HPDE6-E6E7 (cell line): ENCODE measurements around the gene FOXD2.
A peak's percentile ranks its signal among the peaks of the same experiment; 100 is the strongest.

ENCODE experiments used
- DNase-seq: peaks from one replicate; pipeline ENCODE4 v3.0.0; 2011; ENCODE audit warnings: missing footprints; ENCODE audit errors: extremely low spot score

FOXD2 gene

DNA sequence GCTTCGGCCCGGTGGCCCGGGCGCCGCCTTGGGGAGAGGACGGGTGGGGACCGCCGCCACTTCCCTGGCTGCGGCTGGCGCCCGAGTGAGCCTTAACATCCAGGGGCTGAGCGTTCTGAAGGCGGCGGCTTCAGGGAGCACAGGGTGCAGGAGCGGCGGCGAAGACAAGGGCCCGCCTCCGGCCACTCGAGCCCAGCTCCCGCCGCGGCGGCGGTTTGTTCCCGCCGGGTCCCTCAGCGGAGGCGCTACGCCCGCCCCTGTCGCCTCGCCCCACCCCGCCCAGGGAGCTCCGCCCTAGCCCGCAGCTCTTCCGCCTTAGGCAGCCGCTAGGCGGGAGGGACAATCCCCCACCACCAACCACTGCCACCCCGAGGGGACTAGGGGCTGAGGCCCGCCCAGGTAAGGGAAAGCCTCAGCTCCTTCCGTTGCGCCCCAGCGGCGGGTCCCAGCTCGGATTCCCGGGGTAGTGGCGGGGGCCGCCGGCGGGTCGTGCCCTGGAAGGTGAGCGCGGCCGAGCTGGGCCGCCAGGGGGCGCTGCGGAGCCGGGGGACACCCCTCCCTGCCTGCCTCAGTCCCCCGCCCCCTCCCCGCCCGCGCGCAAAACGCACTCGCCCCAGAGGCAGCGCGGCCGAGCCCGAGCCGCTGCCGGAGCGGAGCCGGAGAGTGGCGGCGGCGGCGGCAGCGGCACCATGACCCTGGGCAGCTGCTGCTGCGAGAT is at the start of gene FOXD2:
TSS of gene FOXD2 (plus strand) at position 598 of the 718 bp plus-strand sequence. CDS start at position 690, 92 bp downstream.
- peak; percentile 85 for DNase-seq

DNA sequence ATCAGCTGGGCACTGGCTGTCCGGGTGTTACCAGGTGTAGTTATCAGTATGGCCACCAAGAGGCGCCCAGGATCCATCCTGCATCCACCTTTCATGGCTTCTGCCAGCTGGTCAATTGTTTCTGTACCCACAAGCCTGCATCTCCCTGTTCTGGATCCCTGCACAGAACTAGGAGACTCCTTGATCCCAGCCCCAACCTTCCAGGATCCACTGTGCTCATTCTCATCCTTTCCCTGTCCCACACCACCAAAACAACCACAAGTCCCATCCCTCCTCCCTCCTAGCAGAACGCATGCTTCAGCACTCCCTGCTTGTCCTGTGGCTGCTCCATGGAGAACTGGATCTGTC is 49.0 kb upstream of the FOXD2 start:
- peak; percentile 84 for DNase-seq

DNA sequence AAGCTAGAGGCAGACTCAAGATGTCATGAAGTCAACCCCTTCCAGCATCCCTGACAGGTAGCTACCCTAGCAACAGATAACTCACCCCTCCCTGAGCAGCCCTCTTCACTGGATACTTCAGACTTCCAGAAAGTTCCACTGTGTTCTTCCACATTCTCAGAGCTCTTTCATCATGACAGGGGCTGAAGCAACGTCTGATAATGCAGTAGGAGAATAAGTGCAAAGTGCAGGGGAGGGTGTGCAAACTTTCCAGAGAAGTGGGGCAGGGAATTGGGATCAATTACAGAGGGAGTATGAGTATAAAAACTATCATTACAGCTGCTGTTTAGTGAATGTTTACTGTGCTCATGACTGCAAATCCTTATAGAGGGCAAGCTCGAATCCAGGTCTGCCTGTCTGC is 48.1 kb upstream of the FOXD2 start:
- DNase-seq = no peak

DNA sequence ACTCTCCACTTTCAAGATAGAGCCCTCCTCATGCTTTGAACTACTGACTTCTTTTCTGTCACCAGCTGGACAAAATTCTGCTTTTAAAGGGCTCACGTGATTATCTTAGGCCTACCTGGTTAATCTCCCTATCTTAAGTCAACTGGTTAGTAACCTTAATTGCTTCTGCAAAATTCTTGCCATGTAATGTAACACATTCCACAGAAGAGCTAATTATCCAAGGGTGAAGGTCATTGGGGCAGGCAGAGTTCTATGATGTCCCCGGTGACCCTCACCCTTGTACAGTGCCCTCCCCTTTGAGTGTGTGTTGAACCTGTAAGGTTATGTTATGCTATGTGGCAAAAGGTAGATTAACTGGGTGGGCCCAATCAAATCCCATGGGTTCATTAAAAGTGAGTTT is 47.0 kb upstream of the FOXD2 start:
- no peak for DNase-seq

DNA sequence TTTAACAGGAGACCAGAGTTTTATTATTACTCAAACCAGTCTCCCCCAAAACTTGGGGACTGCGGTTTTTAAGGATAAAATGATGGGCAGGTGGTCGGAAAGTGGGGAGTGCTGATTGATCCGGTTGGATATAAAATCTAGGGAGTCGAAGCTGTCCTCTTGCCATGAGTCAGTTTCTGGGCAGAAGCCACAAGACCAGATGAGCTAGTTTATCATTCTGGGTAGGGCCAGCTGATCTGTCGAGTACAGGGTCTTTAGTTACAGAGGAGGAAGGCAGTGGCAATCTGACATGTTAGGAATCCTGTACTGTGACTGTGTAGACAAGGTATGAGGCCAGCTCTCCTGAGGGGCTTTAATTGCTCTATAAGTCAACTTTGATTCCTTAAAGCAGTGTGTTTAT is 44.7 kb upstream of the FOXD2 start:
- DNase-seq = no peak

DNA sequence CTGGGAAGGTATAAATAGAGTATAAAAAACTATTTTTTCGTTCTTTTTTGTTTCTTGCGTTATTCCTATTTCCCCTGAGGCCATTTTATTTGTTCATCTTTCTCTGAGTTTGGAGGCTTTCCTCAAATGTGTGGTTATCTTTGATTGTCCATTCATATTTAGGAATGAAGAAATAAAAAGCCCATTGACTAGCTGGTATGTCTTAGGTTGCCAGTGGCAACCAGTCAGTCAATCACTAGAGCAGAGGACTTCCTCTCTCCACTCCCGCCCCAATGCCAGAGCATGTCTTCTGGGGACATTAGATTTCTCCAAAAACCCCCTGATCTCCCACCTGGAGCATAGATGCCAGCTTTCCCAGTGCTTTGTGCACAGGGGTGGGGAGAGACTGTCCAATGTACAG is 42.4 kb upstream of the FOXD2 start:
- DNase-seq = no peak

DNA sequence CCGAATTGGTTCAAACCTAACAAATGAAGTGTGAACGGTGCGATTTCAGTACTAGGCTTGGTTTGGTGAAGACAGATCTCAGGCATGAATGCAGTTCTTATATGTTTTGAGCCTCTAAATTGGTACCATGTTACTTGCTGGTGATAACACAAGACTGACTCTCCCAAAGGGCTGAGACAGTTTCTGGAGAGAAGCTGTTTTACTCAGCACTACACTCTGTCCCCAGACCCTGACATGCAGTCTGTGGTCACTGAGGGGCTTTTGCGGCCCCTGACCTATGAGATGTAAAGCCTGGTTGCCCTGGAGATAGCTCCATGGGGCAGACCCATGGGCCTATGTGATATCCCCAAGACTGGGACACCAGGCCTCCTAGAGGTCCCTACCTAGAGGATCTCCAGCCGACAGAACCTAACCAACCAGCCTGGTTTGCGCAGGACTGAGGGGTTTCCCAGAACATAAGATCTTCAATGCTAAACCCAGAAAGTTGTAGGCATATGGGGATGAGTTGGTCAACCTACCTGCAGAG is 41.1 kb upstream of the FOXD2 start:
- no peak for DNase-seq

DNA sequence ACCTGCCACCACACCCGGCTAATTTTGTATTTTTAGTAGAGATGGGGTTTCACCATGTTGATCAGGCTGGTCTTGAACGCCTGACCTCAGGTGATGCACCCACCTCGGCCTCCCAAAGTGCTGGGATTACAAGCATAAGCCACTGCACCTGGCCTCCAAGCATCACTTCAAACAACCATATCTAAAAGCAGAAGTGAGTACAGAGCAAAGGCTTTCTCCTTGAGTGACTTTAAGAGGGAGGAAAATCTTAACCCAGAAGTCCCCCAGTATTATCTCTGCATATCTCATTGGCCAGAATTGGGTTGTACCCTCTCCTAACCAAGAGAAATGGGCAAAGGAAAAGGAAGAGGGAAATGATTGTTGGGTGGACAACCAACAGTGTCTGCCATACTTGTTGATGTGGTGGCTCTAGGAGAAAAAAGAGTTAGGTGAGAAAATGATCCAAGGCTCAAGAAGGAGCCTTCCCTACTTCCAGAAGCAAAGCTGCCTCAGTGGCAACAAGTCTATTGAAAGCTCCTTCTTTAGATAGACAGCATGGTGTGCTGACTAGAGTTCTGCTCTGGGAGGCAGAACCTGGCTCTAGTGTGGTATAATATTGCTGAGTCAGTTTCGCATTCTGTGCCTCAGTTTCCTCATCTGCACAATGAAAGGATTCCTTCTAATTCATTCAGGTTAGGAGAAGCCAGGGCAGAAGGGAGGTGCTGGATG is 38.6 kb upstream of the FOXD2 start:
- DNase-seq = no peak

DNA sequence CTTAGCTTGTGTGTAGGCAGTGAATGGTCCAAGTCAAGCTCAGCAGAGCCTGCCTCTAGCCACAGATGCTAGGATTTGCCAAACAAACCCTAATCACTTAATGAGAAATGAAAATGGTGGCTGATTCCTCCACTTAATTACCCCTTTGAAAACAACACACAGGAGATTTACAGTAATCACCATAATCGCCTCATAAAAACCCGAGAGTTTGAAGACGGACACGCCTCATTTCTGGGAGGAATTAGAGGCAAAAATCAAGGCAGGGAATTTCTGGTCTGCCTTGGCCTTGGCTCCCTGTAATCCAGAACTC is 38.0 kb upstream of the FOXD2 start:
- no peak for DNase-seq

DNA sequence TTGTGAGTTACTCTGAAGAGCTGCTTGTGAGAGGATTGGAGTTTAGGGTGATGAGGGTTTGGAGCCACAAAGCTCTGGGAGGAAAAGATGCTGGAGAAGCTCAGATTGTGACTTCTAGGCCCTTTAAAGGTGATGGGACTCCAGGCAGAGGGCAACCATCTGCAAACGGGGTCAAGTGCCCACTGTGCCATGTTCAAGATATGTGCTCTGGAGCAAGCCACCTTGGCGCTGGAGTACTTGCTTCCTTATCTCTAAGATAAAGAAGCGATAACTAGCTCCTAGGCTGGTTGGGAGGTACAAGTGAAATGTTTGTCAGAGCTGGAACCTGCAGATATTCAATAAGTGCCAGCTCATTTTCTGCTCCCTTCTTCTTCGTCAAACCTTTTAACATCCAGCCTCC is 36.1 kb upstream of the FOXD2 start:
- DNase-seq = no peak

DNA sequence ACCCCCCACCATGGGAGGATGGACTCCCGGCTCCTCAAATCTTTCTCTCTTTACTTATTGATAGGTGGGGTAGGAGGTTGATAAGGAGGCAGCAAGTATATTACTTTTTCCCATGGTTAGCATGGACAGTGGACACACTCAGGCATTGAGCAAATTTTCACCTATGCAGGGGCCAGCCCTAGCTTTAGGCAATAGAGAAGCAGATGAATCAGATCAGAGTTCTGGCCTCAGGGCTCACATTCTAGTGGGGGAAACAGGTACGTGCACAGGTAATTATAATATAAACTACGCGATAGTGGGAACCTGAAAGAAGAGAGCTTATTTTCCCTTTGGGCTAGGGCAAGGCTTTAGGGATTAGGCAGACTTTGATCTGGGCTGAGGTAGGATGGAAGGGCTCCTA is 35.3 kb upstream of the FOXD2 start:
- no peak for DNase-seq

DNA sequence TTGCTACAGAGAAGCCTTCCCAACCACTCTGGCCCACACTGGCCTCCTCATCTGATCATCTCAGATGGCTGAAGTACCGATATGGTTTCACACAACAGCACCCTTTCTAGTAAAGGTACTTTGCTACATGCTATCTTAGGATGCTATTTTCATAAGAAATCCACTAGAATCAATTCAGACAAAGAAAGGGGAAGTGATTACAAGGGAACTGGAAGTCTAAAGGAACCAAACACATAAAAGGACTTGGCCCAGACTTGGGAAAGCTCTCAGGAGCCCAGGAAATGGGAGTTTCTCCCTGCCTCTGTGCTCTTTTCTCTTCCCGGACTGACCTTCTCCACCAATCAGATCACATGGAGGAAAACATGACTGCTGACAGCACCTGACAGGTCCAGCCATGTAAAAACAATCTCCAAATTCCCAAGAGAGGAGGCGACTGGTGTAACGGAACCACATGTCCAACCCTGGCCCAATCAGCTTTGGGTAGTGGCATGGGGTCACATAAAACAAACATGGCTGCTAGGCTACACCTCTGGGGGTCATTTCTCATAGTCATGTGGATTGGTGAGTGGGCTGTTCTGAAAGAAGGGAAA is 34.4 kb upstream of the FOXD2 start:
- DNase-seq = no peak

DNA sequence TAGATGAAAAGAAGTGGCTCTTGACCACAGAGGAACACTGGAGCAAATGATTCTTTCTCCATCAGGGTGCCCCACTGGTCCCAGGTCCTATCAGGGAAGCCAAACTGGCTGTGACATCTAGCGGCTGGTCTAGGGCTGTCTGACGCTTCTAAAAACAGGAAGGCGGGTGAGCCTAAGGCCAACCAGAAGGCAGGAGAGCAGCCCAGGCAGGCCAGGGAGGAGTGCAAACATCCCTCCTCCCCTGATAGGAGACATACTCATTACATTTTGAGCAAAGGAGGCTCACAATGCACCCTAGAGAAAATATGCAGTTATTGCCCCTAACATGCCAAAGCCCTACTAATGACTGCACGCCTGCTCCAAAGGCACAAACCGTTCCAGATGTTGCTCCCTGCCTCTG is 32.1 kb upstream of the FOXD2 start:
- no peak for DNase-seq

DNA sequence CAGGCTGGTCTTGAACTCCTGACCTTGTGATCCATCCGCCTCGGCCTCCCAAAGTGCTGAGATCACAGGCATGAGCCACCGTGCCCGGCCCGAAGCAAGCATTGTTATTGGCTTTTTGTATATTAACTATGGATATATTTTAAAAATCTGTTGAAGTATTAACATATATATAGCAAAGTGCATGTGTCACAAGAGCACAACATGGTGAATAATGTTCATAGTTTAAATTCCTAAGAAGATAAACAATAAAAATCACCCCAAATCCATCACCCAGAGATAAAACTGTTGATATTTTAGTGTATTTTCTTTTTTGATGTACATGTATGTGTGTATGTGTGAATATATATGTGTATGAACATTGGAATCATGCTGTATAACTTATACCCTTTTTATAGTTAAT is 30.9 kb upstream of the FOXD2 start:
- DNase-seq = no peak

DNA sequence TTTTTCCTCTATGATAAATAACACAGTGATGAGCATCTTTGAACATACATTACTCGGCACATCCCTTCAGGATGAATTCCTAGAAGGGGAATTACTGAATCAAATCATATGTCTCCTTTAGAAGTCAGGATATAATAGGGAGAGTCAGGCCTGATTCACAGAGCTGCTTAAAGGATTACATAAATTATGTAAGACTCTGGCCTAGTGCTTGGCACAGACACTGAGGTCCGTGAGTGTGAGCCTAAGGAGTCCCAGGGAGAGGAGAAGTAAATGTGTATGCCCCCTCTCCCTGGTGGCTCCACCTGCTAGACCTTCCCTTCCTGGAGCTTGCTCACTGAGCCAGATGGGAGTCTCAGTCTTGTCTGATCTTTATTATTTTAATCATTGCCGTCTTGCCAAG is 30.4 kb upstream of the FOXD2 start:
- no peak for DNase-seq

DNA sequence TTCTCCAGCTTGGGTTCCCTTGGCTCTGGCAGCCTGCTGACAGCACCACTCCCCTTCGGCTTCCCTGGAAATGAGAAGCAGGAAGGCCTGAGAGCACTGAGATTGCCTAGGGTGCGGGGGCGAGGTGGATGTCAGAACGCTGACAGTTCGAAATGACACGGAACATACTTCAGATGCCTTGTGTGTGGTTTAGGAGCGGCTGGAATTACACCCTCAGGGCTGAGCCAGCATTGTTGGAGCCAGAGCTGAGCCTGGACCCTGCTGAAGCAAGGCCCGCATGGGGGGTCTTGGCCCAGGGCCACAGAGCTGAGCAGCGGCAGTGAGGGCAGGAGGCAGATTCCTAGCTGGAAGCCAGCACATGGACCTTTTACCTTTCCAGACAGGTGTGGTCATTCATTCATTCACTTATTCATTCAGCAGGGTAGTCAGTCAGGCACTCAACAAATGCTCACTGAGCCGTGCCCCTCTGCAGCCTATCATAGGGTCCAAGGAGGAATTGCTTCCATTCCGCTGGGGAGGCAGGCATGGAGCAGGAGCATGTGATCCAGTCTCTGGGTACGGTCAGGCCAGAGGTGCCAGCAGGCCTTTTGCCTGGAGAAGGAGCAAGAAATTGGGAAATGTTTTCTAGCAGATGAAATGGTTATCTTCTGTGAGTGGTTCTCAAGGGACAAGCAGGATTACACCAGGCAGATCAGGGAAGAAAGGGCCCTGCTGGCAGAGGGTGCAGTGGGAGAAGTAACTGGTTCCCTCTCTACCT is 28.4 kb upstream of the FOXD2 start:
- DNase-seq = peak; percentile 74

DNA sequence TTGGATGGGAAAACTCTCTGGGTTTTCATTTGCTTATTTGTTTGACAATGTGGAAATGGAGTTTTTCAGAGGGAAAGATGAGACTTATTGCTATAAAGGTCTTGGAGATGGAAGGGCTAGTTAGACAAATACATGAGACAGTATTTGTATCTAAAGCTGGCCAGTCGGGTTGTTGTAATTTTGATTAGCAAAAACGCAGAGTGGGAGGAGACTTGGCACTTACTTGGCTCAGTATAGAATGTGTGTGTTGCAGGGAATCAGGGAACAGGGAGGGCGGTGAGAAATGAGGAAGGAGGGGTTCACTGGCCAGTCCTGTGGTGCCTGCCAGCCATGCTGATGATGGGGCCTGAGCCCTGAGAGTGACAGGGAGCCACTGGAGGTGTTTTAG is 27.8 kb upstream of the FOXD2 start:
- DNase-seq = no peak

DNA sequence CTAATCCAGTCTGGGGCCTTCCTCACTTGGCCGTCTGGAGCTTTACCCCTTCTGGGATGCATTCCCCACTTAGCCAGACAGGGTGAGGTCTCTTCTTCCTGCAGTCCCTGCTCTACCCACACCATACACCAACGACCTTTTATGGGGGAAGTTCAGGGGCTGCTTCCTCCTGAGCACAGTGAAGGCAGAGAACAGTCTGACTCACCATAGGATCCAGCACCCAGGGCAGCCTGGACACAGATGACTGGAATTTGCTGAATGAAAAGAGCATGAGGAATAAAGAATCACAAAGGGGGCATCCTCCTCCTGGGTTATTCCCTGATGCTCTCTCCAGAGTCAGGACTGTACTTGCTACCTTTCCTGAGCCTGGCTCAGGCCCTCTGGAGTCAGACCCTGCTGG is 26.4 kb upstream of the FOXD2 start:
- no peak for DNase-seq

DNA sequence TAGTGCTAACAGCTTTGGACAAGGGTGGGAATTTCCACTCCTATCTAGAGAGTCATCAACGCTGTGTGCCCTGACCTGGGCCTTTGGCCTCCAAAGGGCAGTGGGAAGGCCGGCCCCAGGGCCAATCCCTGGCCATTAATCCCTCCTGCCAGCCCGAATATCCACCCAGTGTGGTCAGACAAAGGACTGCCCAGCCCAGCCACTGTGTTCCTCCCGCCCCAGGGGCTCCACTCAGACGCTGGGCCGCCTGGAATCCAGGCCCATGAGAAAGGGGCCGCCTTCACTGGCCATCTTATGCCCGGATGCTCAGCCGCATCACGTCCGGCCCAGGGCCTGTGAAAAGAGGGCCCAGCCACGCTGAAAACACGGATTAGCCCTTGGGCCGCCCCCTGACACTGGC is 25.4 kb upstream of the FOXD2 start:
- no peak for DNase-seq

DNA sequence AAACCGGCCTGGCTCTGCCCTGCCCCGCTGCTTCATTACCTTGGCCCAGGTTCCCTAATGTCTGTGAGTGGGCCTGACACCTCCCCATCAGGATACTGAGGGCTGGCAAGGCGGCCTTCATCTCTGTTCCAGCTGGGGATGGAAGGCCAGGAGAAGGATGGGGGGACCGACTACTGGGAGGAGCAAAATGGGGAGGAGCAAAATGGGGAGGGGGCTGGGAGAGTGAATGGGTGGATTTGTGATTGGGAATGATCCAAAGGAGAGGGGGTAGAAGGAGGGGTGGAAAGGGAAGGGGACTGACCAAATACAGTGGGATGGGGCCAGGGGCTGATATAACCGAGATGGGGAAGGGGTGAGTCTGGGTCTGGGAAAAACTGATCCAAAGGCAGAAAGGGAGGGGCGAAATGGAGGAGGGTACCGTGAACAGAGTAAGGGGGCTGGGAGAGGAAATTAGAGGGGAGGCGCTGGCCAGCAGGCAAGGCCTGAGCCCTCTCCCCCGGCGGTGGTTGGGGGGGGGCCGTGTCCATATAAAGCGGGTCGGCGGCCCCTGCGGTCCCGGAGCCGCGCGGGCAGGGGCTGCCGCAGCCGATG is 22.0 kb upstream of the FOXD2 start, which contains the start of gene FOXE3:
TSS of gene FOXE3 (plus strand) at position 558 of the 591 bp plus-strand sequence. CDS start at position 589, 31 bp downstream.
- DNase-seq = no peak

DNA sequence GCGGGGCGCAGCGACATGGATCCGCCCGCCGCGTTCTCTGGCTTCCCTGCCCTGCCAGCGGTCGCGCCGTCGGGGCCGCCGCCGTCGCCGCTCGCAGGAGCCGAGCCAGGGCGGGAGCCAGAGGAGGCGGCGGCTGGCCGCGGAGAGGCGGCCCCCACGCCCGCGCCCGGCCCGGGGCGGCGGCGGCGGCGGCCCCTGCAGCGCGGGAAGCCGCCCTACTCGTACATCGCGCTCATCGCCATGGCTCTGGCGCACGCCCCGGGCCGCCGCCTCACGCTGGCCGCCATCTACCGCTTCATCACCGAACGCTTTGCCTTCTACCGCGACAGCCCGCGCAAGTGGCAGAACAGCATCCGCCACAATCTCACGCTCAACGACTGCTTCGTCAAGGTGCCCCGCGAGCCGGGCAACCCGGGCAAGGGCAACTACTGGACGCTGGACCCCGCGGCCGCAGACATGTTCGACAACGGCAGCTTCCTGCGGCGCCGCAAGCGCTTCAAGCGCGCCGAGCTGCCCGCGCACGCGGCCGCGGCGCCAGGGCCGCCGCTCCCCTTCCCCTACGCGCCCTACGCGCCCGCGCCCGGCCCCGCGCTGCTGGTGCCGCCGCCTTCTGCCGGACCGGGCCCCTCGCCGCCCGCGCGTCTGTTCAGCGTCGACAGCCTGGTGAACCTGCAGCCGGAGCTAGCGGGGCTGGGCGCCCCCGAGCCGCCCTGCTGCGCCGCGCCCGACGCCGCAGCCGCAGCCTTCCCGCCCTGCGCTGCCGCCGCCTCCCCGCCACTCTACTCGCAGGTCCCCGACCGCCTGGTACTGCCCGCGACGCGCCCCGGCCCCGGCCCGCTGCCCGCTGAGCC is 21.3 kb upstream of the FOXD2 start:
- no peak for DNase-seq
